Suprapubic skin (tissue), 4 donors: ENCODE measurements around the gene CD8B2. TPM values are rescaled to one million over a fixed set of nuclear protein-coding genes. Genes with fewer than 3 reads are reported as not detected.
"Not testable (repeated sequence)": the region's sequence is repeated elsewhere in the genome, so short reads cannot be mapped to it uniquely, and the experiment has no call there.

ENCODE experiments used
- DNase-seq, 2 donors: peaks; one replicate each; pipeline ENCODE4 v3.0.0-alpha.2; 2019; ENCODE audit warnings: low spot score in 2 of 2
- H3K27ac ChIP-seq: fragments of 200-600 bp; sonication (generic); one replicate; pipeline ENCODE4 v1.5.1; 2019
- H3K27me3 ChIP-seq: fragments of 200-600 bp; sonication (generic); one replicate; pipeline ENCODE4 v1.5.1; 2019
- H3K36me3 ChIP-seq: fragments of 200-600 bp; sonication (generic); one replicate; pipeline ENCODE4 v1.5.1; 2019
- H3K4me1 ChIP-seq: fragments of 200-600 bp; sonication (generic); one replicate; pipeline ENCODE4 v1.5.1; 2019
- H3K4me3 ChIP-seq: fragments of 200-600 bp; sonication (generic); one replicate; pipeline ENCODE4 v1.5.1; 2019; ENCODE audit warnings: mild to moderate bottlenecking
- H3K9me3 ChIP-seq: fragments of 200-600 bp; sonication (generic); one replicate; pipeline ENCODE4 v1.5.1; 2019
- CTCF ChIP-seq, 2 donors: fragments of 200-600 bp in 1 of 2; fragments of 450-650 bp in 1 of 2; sonication (generic) in 1 of 2; IDR thresholded peaks; one replicate each; pipeline ENCODE4 v1.5.1; 2016 to 2019; ENCODE audit warnings: antibody characterized with exemption in 2 of 2, mild to moderate bottlenecking in 1 of 2, moderate library complexity in 1 of 2
- EP300 ChIP-seq: sonication (generic); formaldehyde crosslinking; IDR thresholded peaks from one replicate; pipeline ENCODE4 v1.6.1; 2017; ENCODE audit warnings: antibody characterized with exemption
- POLR2A ChIP-seq, 2 donors: fragments of 450-650 bp; IDR thresholded peaks; one replicate each; pipeline ENCODE4 v1.6.1; 2017; ENCODE audit warnings: antibody characterized with exemption in 2 of 2, mild to moderate bottlenecking in 2 of 2, moderate library complexity in 2 of 2
- POLR2AphosphoS5 ChIP-seq, 3 donors: sonication (generic); formaldehyde crosslinking; IDR thresholded peaks; one replicate each; pipeline ENCODE4 v1.6.1; 2017; ENCODE audit warnings: antibody characterized with exemption in 3 of 3
- WGBS: methylation state at CpG from one replicate; pipeline ENCODE4 v1.1.5; 2018; 5-methylcytosine and 5-hydroxymethylcytosine counted together
- total RNA-seq, 4 donors: library from RNA; depleted of rRNA; stranded (reverse); fragments of >200 nt; gene quantifications; one replicate each; pipeline ENCODE4 v1.1.0, GENCODE V29; 2016

CD8B2 gene
- total RNA-seq, 4 donors from 2014 or later, result 0.55 TPM; not detected in 3

GRCh38 chr2:106565599-106565998 lies 78.4 kb downstream of the CD8B2 start:
- Histone ChIP-seq H3K27me3 (no peaks in the 10 kb centered on the region), H3K4me3 (no peak overlapping the region), H3K9me3 (no peaks in the 10 kb centered on the region), H3K4me1 (peaks cover 22% of the 10 kb centered on the region), H3K27ac (no peak overlapping the region), H3K36me3 (no peaks in the 10 kb centered on the region)
- TF ChIP-seq CTCF (IDR thresholded peaks at IDR 0.05), result no peak
- TF ChIP-seq POLR2A (IDR thresholded peaks at IDR 0.05), result no peak
- no peak for TF ChIP-seq POLR2AphosphoS5 (IDR thresholded peaks at IDR 0.05)
- no peak for TF ChIP-seq EP300
- WGBS, result 61% methylated on average over 2 of the region's 2 CpGs
- no peak for DNase-seq

- WGBS, result 50% methylated on average over 6 of the region's 6 CpGs
- peaks cover 21% of the 10 kb centered on the region for H3K4me1 ChIP-seq
- no peaks in the 10 kb centered on the region for H3K36me3 ChIP-seq
- H3K9me3 ChIP-seq, result no peaks in the 10 kb centered on the region
- H3K27ac ChIP-seq, result no peak overlapping the region
- no peaks in the 10 kb centered on the region for H3K27me3 ChIP-seq
- no peak for DNase-seq
- no peak overlapping the region for H3K4me3 ChIP-seq
- TF ChIP-seq POLR2AphosphoS5 (IDR thresholded peaks at IDR 0.05), result no peak
- no peak for TF ChIP-seq EP300
- no peak for TF ChIP-seq CTCF (IDR thresholded peaks at IDR 0.05)
- TF ChIP-seq POLR2A (IDR thresholded peaks at IDR 0.05), result no peak
Observed at GRCh38 chr2:106566050-106566449, 78.9 kb downstream of the CD8B2 start.

- H3K27ac ChIP-seq, H3K4me3 ChIP-seq, H3K9me3 ChIP-seq, H3K36me3 ChIP-seq, DNase-seq, H3K27me3 ChIP-seq: not testable (repeated sequence)
- H3K4me1 ChIP-seq, result peaks cover 17% of the 10 kb centered on the region
Observed at GRCh38 chr2:106566484-106566883, 79.3 kb downstream of the CD8B2 start.

GRCh38 chr2:106570316-106570715 lies 83.2 kb downstream of the CD8B2 start:
- DNase-seq, result no peak
- 75% methylated on average over 3 of the region's 3 CpGs for WGBS
- Histone ChIP-seq H3K27me3 (no peaks in the 10 kb centered on the region), H3K4me1 (no peaks in the 10 kb centered on the region), H3K9me3 (no peaks in the 10 kb centered on the region), H3K36me3 (no peaks in the 10 kb centered on the region), H3K27ac (no peak overlapping the region), H3K4me3 (no peak overlapping the region)
- TF ChIP-seq EP300 (no peak), POLR2A (IDR thresholded peaks at IDR 0.05) (no peak), CTCF (IDR thresholded peaks at IDR 0.05) (no peak), POLR2AphosphoS5 (IDR thresholded peaks at IDR 0.05) (no peak)

Other genes with a start within 250 kb of the CD8B2 start
- 1 to 10 TPM in 2 of 4 donors, under 1 TPM in 2; 0.30 to 2.1 (median 0.74) TPM for gene RGPD3, start 19.0 kb upstream of the CD8B2 start, total RNA-seq